Measurements from ENCODE around the gene CUL1. TPM values are rescaled to one million over a fixed set of nuclear protein-coding genes. Genes with fewer than 3 reads are reported as not detected.
A peak's percentile ranks its signal among the peaks of the same experiment; 100 is the strongest.

The CUL1 gene
- 10 to 100 TPM; 56.6 to 64.3 (median 62.7) TPM for polyA plus RNA-seq (ENCODE audit: insufficient read length in 4 of 4)

DNA sequence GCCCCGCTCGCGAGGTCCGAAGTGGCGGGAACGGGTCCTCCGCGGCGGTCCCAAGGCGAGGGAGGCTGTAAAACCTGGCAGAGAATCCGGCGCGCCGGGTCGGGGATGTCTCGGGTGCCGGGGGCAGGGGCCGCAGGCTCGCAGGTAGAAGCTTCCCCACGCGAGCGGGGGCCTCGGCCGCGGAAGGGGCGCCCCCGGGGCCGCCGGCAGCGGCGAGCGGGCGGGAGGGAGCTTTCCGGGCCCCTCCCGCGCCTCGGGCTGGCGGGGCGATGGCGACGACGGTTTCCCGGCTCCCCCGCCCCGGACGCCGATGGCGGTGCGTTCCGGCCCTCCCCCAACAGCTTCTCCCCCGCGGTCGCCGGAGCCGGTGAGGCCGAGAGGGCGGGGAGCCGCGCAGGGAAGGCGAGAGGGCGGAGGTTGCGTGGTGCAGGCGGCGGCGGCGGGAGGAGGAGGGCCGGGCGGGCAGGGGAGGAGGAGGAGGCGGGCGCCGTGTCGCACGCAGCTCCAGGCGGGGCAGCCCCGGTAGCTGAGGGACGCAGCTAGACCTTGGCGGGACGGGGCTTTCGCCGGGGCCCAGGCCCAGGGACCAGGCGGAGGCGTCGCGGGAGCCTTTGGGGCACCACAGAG lies at the start of gene CUL1:
CUL1 (plus strand) TSS at position 507 of the 627 bp plus-strand sequence. CDS start 31,220 bp downstream, outside the sequence.
- peak in 2 of 4 donors; percentile 52 to 56 for DNase-seq (ENCODE audit: low read depth in 4 of 4, low spot score in 3 of 4)

DNA sequence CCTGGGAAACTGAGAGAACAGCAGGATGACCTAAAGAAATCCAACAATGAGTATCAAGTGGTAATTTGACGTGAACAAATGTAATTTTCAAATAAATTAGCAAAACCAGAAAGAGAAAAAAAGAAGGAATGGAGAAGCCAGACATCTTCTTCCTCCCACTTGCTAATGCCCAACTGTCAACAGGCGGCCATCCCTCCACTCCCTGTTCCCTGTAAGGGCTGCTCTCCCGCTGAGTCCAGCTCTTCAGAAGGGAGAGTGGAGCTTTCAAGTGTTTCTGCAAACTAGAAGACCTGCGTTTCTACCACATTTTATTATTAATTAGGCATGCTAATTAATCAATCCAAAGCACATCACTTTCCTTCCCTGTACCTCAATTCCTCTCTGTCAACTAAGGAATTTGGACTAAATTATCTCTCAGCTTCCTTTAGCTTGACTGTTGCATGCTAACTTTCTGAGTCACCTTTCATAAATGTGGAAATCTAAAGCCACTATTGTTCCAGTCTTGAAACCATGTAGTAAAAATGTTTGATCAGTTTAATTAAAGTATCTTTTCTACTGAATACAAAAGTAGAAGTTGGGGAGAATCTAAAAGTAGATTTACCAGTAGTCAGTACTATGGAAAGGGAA lies 48.4 kb upstream of the CUL1 start:
- DNase-seq (ENCODE audit: low read depth in 4 of 4, low spot score in 3 of 4): no peak

GRCh38 chr7:148652773-148653172 lies 45.9 kb upstream of the CUL1 start:
- DNase-seq (ENCODE audit: low read depth in 4 of 4, low spot score in 3 of 4): no peak

- no peak for DNase-seq (ENCODE audit: low read depth in 4 of 4, low spot score in 3 of 4)
These were observed 40.8 kb upstream of the CUL1 start for GRCh38 chr7:148657929-148658328.

- no peak for DNase-seq (ENCODE audit: low read depth in 4 of 4, low spot score in 3 of 4)
These were observed 37.2 kb upstream of the CUL1 start for GRCh38 chr7:148661471-148661870.

DNA sequence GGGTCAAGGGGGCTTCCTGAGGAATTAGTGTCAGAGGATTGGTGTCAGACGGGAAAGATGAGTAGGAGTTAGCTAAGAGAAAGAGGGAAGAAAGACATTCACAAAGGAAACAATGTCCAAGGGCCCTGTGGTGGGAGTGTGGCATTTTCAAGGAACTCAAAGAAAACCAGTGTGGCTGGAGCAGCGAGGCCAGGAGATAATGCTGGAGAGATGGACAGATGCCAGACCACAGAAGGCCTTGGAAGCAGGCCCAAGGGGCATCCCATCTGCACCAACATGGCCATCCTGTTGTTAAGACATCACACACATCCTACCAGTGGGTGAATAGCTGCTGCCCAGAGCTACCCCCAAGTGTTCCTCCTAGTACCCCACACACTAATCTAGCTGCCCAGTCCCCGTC lies 36.1 kb upstream of the CUL1 start:
- no peak for DNase-seq (ENCODE audit: low read depth in 4 of 4, low spot score in 3 of 4)

GRCh38 chr7:148664324-148664723 lies 34.4 kb upstream of the CUL1 start:
- peak in 2 of 4 donors; percentile 10 to 16 for DNase-seq (ENCODE audit: low read depth in 4 of 4, low spot score in 3 of 4)

- DNase-seq (ENCODE audit: low read depth in 4 of 4, low spot score in 3 of 4): no peak
These were observed 33.5 kb upstream of the CUL1 start for GRCh38 chr7:148665221-148665620.

DNA sequence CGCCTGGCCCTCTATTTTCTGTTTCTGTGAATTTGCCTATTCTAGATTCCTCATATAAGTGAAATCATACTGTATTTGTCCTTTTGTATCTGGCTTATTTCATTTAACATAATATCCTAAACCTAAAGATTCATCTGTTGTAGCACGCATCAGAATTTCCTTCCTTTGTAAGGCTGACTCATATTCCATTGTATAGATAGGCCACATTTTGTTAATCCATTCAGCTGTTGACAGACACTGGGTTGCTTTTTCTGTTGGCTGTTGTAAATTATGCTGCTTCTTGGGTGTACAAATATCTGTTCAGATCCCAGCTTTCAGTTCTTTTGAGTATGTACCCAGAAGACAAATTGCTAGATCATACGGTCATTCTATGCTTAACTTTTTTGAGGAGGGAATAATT lies 28.8 kb upstream of the CUL1 start:
- no peak for DNase-seq (ENCODE audit: low read depth in 4 of 4, low spot score in 3 of 4)

GRCh38 chr7:148670374-148670773 lies 28.3 kb upstream of the CUL1 start:
- no peak for DNase-seq (ENCODE audit: low read depth in 4 of 4, low spot score in 3 of 4)

- no peak for DNase-seq (ENCODE audit: low read depth in 4 of 4, low spot score in 3 of 4)
These were observed 27.9 kb upstream of the CUL1 start for GRCh38 chr7:148670807-148671206.

DNA sequence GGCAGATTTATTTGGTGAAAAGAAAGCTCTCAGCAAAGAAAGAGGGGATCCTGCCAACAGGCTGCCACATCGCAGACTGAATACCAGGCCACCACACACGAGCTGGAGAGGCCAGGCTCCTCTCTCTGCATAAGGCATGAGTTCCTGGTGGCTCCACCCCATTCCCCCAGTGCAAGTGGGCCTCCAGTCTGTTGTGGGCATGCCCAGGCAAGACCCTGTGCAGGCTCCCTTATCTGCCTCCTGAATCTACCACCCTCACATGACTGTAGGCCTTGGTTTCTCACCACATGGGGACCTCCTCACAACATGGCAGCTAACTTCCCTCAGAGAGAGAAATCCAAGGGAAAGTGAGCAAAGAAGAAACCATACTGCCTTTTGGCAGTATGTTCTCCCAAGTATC lies 26.7 kb upstream of the CUL1 start:
- no peak for DNase-seq (ENCODE audit: low read depth in 4 of 4, low spot score in 3 of 4)

DNA sequence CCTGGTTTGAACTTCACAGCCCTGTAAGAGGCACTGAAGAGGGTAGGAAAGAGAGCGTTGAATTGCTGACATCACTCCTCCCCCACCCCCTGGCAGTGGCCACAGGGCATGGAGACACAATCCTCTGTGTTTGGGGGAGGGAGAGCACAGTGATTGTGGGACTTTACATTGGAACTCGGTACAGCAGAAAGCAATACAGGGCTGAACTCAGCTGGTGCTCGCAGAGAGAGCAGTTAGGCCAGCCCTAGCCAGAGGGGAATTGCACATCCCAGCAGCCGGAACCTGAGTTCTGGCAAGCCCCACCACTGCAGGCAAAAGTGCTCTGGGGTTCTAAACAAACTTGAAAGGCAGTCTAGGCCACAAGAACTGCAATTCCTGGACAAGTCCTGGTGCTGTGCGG lies 24.0 kb upstream of the CUL1 start:
- DNase-seq (ENCODE audit: low read depth in 4 of 4, low spot score in 3 of 4): no peak

DNA sequence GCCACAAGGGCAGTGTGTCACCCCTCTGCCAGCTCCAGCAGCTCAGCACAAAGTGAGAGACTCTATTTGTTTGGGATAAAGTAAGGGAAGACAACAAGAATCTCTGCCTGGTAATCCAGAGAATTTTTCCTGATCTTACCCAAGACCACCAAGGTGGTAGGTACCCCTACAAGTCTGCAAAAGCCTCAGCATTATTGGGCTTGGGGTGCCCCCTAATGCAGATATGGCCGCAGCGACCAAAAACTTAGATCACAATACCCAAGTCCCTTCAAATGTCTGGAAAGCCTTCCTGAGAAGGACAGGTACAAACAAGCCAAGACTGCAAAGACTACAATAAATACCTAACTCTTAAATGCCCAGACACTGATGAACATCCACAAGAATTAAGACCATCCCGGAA lies 22.4 kb upstream of the CUL1 start:
- DNase-seq (ENCODE audit: low read depth in 4 of 4, low spot score in 3 of 4): no peak

- no peak for DNase-seq (ENCODE audit: low read depth in 4 of 4, low spot score in 3 of 4)
These were observed 16.9 kb upstream of the CUL1 start for GRCh38 chr7:148681821-148682220.

GRCh38 chr7:148684289-148684830 lies 14.3 kb upstream of the CUL1 start:
- no peak for DNase-seq (ENCODE audit: low read depth in 4 of 4, low spot score in 3 of 4)

GRCh38 chr7:148686312-148686937 lies 12.3 kb upstream of the CUL1 start:
- no peak for DNase-seq (ENCODE audit: low read depth in 4 of 4, low spot score in 3 of 4)

DNA sequence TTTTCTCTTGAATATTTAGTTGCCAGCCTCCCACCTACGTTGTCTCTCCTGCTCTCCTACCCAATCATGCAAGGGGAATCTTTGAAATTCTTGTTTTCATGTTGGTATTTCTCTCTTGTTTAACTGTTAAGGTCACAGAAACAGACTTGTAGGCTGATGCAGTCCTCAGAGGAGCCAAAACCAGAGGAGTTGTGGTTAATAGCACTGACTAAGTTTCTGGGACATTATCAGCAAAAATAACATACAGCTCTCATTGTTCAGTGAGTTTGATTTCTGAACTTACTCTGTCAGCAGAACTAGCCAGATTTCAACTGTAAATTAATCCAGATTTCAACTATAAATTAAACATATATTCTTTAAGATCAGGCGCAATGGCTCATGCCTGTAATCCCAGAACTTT lies 11.1 kb upstream of the CUL1 start:
- no peak for DNase-seq (ENCODE audit: low read depth in 4 of 4, low spot score in 3 of 4)

DNA sequence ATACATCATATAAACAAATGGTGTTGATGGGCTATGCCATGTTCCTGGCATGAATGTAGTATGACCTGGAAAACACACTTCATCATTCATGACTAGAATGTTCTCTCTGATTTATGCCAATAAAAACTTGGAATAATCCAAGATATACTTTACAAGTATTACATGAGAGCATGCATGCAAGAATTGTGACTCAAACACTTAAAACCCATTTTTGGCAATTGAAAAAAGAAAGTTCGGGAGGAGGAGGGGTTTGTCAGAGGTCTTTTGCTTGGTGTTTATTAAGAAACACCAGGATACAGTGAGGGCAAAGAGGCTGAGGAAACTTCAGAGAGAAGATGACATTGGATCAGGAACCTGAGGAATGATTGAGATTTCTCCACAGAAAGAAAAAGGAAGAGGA lies 10.2 kb upstream of the CUL1 start:
- DNase-seq (ENCODE audit: low read depth in 4 of 4, low spot score in 3 of 4): no peak

DNA sequence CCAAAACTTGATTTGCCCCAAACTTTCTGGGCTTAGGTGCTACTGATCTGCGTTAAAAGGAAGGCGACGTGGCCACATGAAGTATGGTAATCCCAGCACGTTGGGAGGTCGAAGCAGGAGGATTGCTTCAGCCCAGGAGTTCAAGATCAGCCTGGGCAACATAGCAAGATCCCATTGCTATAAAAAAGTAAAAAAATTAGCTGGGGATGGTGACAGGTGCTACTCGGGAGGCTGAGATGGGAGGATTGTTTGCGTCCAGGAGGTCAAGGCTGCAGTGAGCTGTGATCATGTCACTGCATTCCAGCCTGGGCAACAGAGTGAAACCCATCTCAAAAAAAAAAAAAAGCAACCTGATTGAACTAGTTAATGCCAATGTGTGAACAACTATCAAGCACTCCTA lies 5.1 kb upstream of the CUL1 start:
- no peak for DNase-seq (ENCODE audit: low read depth in 4 of 4, low spot score in 3 of 4)

GRCh38 chr7:148694631-148695030 lies 4.1 kb upstream of the CUL1 start:
- no peak for DNase-seq (ENCODE audit: low read depth in 4 of 4, low spot score in 3 of 4)

- DNase-seq (ENCODE audit: low read depth in 4 of 4, low spot score in 3 of 4): no peak
These were observed 2.8 kb upstream of the CUL1 start for GRCh38 chr7:148695953-148696352.
